Stimulated activated CD4-positive, alpha-beta T cell treated with anti-CD3 and anti-CD28 coated beads, Interleukin-4, amount 100 ng/mL, for 4 hours (primary cell): ENCODE results near the gene GLB1L3.

Experiments used
- DNase-seq, 2 experiments: peaks; one replicate each; pipeline ENCODE4 v3.0.0-alpha.2; 2020

GLB1L3 gene, protein sequence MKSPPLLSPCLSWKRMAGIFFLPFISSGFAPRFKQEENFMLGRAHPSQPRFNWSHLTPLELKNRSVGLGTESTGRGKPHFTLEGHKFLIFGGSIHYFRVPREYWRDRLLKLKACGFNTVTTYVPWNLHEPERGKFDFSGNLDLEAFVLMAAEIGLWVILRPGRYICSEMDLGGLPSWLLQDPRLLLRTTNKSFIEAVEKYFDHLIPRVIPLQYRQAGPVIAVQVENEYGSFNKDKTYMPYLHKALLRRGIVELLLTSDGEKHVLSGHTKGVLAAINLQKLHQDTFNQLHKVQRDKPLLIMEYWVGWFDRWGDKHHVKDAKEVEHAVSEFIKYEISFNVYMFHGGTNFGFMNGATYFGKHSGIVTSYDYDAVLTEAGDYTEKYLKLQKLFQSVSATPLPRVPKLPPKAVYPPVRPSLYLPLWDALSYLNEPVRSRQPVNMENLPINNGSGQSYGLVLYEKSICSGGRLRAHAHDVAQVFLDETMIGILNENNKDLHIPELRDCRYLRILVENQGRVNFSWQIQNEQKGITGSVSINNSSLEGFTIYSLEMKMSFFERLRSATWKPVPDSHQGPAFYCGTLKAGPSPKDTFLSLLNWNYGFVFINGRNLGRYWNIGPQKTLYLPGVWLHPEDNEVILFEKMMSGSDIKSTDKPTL

DNA sequence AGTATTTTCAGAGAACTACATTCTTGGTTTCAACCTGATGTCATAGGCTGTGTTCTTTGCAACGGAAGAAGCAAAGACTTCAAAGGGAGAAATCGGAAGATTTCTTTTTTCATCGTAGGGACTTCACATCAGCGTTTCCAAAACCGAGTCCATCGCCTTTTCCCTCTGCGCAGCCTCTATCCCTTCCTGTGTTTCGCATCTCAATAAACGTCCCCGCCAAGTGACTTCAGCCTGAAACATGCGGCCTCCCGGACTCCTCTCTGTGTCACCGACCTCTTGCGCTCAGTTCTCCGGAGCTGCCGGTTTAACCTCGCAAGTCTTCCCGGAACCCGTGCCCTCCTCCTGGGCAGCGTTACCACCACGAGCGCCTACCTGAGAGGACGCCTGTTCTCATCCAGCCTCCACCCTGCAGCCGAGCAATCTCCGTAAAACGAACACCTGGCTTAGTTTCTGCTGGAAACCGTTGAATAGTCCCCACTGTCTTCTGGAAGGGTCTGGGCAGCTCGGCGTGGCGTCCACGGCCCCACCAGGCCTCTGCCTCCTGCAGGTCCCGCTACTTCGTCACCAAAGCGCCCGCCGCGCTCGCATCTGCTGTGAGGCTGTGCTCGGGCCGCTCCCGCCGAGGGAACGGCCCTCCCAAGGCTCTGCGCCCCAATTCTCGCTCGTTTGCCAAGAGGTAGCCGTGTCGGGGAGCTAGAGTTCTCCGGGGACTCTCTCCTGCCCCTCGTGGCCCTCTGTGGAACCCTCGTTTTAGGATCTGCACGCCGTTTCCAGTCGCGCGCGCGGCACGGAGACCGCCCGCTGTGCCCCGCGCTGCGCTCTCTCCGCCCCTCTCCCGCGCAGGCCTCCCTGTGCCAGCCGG is at the start of gene GLB1L3:
Gene GLB1L3, plus strand, starts transcription at position 846 of the 862 bp plus-strand sequence. CDS start 362 bp downstream, outside the sequence.
- peak; percentile 74 to 80 for DNase-seq

DNA sequence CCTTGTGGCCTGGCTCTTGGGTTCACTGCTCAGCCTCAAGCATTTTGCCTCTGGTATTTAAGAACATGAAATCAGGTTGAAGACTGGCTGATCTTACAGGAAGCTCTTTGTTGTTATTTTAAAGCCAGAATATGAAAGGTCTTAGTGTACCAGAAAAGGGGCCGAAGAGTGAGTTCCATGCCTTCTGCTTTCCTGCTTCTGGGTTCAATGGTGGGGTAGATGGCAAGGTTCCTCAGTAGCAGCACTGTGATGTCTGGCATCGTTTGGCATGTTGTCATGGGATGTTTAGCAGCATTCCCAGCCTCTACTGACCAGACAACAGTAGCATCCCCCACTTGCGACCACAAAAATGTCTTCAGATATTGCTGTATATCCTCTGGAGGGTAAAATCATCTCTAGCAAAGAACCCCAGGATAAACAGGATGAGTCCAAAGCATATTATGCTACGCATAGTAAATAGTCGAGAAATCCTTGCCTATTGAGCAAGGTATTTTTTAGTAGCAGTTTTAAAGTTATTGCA is 49.3 kb upstream of the GLB1L3 start:
- DNase-seq, result no peak

DNA sequence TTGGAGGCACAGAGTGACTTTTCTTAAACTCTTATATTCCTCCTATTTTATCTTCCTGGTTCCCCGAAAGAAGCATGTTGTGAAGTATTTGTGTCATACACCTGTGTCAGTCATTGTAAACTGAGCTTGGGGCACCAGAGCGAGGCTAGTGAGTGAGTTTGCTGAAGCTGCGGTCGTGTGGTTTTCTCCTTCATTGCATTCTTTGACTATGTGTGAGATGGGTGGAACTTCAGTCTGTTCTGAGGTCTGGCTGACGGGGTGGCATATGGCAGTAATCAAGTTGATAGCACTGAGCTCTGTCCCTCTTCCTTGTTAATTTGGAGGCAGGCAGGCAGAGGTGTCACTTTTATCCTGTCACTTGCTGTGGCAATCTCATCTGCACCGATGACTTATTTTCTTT is 47.6 kb upstream of the GLB1L3 start:
- no peak for DNase-seq

DNA sequence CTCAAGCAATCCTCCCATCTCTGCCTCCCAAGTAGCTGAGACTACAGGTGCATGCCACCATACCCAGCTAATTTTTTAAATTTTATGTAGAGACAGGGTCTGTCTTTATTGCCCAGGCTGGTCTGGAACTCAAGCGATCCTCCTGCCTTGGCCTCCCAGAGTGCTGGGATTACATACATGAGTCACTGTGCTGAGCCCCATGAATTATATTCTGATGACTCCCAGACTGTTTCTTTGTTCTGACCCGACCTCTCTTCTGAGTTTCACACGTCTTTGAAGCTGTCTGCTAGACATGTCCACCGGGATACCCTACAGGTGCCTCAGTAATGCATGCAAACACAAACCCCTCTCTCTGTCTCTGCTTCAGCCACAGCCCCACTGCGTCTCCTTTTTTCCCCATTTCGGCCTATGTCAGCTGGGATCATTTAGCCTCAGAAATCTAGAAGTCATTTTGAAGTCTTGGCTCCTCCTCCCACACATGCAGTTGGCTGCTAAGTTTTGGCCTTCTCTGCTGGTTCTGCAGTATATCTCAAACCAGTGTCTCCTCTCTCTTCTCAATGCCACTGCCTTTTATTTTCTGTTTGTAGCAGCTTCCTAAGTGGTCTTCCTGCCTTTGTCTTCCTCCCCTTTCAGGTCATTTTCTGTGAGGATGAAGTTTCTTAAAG is 46.9 kb upstream of the GLB1L3 start:
- no peak for DNase-seq

DNA sequence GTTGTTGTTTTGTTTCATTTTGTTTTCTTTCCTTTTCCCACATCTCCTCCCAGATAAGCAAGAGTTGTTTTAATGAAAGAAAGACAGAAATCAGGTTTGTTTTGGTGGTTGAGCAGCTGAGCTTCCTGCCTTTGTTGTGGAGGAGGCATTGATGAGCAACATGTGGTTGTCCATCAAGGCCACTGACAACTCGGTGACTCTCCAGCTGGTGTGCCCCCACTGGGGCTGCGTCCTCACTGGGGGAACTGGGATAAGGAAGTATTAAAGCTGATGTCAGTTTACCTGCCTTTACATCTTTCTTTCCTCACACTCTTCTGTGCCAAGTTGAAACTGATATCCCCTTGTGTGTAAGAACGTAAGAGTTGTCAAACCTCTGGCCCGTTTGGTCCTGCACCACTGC is 45.8 kb upstream of the GLB1L3 start:
- DNase-seq, result no peak

DNA sequence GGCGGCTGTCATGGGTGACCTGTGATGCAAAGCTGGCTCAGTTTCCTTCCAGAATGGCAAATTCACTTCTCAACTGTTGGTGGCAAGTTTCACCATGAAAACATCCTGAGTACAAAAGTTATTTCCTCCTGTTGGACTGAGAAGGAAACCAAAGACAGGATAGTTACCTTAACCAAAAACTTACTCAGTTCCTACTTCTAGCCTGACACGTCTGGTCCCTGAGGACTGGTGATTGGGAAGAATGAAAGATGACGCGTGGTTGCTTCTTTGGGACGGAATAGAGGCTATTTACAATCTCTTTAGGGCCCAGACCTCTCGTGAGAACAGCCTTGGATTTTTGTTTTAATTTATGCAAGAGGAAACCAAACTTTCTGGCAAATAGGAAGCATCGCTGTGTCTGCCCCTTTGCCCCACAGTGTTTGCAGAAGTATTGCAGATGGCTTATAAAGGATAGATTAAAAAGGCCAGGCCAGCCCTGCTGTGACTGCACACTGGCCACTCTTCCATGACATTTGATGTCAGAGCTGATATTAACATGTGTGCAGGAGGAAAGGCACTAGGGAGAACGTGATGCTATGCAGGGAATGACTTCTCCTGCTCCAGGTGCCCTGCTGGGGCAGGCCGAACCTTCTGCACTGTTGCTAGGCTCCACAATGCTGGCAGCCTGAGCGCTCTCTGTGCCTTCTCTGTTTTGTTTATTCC is 44.1 kb upstream of the GLB1L3 start:
- DNase-seq, result no peak

DNA sequence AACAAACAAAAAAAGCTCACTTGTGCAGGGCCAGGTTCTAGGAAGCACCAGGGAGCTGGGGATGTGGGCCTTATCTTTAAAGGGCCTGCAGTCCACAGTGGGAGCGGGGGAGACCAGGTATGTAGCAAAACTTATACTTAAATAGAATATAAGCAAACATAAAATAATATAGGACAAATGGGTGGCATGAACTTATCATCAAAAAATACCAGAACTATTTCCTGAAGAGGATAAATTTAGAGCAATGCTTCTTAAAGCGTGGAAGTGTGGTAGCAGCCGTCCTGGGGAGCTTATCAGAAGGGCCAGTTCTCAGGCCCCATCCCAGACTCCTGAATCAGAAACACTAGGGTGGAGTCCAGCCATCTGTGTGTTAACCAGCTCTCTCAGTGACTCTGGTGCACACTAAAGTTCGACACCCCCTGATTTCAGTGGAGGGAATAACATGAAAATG is 42.4 kb upstream of the GLB1L3 start:
- no peak for DNase-seq

DNA sequence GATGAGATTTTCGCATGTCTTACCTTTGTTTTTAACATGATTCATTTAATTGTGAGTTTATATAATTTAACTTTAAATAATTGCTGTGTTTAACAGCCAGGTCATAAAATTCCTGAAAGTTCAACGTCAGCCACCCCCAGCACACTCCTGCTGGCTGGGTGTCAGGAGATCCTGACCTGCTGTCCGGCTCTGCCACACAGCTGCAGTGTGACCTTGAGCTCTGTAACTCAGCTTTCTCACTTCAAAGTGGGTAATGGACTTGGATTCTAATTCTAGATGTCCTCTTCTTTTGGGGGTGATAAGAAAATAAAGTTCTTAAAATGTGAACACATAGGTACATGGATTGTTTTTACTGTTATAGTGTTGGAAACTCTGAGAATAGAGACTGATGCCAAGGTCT is 40.8 kb upstream of the GLB1L3 start:
- DNase-seq, result no peak

DNA sequence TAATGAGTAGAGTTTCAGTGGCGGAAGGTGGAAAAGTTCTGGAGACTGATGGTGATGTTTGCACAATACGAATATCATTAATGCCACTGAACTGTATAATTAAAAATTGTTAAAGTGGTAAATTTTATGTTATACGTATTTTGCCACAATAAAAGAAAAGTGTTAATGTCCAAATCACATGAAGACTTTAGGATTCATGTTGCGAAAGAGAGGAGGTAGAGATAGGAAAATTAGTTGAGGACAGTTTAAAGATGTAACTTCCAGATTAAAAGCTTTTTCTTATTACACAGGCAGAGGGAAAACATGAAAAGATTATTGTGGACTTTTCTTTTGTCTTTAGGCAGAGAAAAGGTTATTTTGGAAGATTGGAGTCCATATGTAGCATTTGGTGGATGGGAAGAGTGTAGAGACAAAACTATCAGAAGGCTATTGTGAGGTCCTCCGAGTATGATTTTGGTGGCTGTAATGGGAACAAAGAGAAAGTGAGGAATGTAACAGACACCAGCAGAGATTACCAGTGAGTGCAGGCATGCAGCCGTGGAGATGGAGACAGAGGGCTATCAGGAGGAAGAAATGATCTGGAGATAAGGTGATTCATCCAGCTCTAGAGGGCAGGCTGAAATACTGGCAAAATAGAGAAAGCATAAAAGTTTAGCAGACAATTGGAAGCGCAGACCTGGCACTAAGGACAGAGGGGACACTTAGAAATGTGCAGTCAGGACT is 39.2 kb upstream of the GLB1L3 start:
- DNase-seq, result no peak

DNA sequence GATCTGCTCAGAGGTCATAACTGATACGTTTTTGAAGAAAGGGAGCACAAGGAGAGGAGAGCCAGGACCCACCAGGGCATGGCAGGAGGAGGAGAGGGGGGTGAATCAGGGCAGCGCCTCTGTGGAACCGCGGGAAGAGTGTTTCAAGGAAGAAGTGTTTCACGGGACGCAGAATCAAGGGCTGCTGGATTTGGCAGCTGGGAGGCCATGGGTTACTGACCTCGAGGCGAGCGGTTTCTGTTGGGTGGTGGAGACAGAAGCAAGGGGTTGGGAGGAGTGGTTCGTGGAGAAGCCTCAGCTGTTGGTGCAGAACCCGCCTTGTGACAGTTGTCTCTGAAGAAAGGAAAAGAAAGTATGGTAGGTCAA is 38.6 kb upstream of the GLB1L3 start:
- no peak for DNase-seq

DNA sequence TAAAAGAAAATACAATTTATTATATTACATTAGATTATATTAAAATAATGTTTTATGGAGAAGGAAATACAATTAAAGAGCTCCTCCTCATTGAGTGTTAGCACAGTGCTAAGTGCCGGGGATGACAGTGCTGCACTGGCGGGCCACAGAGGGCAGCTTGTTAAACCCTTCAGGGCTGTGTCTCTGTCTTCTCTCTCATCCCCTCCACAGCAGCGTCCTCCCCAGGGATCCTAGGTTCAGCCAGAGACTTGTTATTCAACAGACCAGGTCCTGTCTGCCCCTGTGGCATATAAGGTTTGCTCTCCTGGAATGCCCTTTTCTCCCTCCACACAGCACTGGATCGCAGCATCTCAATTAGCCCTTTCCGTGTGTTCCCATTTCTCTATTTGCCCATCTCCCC is 37.2 kb upstream of the GLB1L3 start:
- DNase-seq, result no peak

DNA sequence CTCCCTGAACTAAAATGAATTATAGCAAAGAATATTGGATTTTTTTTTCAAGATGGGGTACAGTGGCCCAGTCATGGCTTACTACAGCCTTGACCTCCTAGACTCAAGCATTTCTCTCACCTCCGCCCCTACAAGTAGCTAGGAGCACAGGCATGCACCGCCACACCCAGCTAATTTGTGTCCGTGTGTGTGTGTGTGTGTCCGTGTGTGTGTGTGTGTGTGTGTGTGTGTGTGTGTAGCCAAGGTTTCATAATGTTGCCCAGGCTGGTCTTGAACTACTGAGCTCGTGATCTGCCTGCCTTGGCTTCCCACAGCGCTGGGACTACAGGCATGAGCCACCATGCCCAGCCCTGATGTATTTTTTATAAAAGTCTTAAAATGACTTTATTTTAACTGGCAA is 35.6 kb upstream of the GLB1L3 start:
- no peak for DNase-seq

DNA sequence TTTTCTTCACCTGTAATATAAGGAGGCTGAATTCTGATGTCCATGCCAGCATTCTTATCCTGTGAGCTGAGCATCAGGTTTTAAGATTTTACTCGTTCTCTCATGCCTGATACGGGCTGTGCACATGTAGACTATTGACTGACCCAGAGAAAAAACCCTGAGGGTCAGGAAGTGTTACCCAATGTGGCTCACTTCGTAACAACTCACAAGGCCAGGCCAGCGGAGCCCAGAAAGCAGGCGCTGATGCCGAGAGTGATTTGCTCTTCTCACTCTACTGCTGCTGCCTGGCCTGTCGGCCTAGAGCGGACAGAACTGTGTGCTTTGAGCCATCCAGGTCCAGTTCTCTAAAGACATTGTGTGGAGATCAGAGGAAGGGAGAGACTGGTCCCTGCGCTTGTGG is 33.8 kb upstream of the GLB1L3 start:
- DNase-seq, result no peak

DNA sequence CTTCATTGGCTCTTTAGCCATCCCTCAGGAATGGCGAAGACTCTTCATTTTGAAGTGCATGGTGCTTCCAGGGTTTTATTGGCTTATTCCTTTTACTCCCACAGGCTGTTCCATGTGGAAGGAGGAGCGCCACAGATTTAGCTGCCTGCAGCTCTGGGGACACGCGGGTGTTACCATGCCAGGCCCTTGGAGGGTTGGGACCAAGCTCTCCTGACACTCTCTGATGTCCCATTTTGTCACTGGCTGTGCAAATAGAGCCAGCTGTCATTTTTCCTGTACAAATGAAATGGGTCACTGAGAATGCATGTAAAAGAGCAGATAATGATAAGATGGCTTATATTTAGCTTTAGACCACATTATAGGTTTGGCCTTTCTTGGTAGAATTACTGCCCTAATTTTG is 32.3 kb upstream of the GLB1L3 start:
- no peak for DNase-seq

DNA sequence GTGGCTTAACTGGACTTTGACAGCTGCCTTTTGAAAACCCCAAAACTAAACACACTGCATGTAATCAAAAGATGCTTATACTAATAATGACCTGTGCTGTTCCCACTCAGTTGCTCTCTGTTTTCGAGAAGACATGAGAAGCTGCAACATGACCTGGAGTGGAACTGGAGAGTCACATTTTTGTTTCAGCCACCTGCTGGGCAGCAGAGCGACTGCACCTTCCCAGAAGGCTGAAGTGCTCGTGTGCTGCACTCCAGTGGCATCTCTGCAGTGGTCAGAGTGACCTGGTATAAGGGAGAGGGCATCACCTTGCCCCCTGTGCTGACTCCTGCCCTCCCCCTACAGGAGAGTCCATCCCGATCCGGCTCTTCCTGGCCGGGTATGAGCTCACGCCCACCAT is 31.6 kb upstream of the GLB1L3 start:
- DNase-seq, result no peak

DNA sequence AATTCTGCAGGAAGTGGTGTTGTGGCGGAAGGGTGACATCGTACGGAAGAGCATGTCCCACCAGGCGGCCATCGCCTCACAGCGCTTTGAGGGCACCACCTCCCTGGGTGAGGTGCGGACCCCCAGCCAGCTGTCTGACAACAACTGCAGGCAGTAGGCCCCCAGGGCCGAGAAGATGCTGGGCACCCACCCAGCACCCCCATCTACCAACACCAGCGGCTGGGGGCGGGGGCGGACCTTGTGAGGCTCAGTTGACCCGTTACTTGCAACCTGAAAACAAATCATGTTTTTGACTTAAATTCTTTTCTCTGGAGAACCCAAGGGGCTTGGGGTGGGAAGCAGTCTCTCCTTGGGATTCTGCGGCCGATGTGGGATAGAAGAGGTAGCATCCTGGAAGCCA is 30.7 kb upstream of the GLB1L3 start:
- DNase-seq, result no peak

DNA sequence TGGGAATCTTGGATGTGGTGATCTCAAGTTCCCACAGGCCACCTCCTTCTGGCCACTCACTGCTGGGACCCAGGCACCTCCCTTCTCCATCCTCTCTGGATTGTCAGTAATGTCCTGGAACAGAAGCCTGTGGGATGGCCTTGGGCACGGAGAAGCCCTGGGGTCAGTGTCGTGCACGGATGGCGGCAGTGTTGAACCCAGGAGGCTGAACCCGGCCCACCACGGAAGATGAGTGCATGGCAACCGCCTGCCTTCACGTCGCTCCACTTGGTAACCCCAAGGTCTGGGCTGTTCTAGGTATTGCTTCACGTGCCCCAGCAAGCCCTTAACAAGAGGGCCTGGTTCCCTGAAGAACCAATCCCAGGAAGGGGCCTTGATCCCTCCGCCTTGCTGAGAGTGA is 30.1 kb upstream of the GLB1L3 start:
- DNase-seq, result no peak

DNA sequence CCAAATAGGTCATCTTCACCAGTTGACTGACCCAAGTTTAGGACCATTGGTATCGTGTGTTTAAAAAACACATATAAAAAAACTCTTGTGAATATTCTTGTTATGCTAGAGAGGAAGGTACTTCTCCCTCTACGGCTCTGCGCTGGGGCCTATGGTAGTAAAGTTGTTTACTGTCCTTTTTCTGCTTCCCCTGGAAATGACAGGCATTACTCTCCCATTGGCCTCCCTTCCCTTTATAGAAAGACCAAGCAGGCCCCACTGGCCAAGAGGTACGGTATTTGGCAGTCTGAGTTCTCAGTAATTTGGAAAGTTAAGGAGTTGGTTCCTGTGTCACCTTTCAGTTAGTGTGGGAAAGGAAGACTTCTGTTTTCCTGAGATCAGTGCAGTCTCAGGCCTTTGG is 29.5 kb upstream of the GLB1L3 start:
- DNase-seq, result no peak

DNA sequence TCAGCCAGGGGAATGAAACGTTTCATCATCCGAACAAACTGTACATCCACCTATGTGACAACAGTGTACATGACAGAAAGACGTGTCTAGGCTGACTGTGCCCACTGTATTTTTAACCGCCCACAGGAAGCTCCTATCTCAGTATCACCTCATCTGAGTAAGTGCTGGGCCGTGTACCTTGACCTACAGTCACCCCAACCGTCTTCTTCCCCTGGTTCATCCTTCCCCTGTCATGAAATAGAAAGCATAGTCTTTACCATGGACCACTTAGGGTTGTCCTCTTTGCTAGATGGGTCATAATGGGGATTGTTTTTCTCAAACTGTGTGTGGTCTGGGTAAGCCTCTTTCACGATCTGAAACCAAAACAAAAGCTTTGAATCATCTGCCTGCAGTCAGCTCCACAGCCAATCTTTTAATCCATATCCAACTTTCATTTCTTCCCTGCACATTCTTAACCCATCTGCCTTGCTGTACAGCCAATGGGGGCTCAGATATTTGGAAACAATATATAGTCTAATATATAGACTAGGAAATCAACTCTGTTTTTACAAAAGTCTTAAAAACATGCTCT is 27.2 kb upstream of the GLB1L3 start:
- no peak for DNase-seq

DNA sequence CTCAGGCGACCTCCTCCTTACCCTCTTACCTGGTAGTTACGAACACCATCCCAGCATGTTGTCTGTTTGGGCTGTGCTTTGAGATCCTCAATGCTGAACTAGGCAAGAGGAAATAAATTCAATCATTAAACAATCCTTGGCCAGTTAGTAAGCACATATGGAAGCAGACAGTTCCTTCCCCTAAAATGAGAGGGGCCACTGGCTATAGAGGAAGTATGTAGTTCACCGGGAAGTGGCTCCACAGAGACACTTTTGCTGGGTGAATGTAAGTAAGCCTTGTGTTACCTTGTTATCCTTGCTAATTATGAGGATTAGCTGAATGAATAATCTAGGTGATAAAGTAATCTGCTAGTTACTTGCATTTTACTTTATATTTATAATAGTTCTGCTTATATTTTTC is 25.9 kb upstream of the GLB1L3 start:
- no peak for DNase-seq

DNA sequence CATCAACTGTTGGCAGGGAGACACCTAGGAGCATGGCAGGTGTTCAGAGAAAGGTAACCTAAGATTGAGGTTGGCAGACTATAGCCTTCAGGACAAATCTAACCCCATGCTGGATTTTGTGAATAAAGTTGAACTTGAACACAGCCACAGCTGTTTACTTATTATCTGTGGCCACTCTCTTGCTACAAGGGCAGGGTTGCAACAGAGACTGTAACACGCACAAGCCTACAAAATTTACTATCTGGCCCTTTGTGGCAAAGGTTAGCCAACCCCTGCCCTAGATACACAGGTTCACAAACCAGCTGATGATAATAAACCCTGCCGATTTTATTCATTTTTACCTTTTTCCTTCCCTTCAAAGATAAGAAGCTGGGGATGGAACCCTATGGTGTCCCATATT is 25.5 kb upstream of the GLB1L3 start:
- no peak for DNase-seq
